MM.1S (cell line): ENCODE measurements around the gene FIGN.

Experiments used
- DNase-seq: peaks from one replicate; pipeline ENCODE4 v3.0.0-alpha.2; 2015
- H2AFZ ChIP-seq: fragments of 300-600 bp; sonication (generic); 2 replicates; pipeline ENCODE4 v1.6.0; 2016; ENCODE audit warnings: antibody characterized with exemption, low read length
- H3F3A ChIP-seq: fragments of 300-600 bp; sonication (generic); 2 replicates; pipeline ENCODE4 v1.6.1; 2016; ENCODE audit warnings: mild to moderate bottlenecking, antibody characterized with exemption, low read length, moderate library complexity, mixed read lengths; ENCODE audit not compliant: insufficient read depth
- H3K27ac ChIP-seq: fragments of 300-600 bp; sonication (generic); 2 replicates; pipeline ENCODE4 v1.5.1; 2016; ENCODE audit warnings: mild to moderate bottlenecking, low read length
- H3K27me3 ChIP-seq: fragments of 300-600 bp; sonication (generic); replicated peaks from 2 replicates; pipeline ENCODE4 v1.6.0; 2016; ENCODE audit warnings: low read length; ENCODE audit not compliant: insufficient read depth
- H3K36me3 ChIP-seq: fragments of 300-600 bp; sonication (generic); replicated peaks from 2 replicates; pipeline ENCODE4 v1.6.1; 2016; ENCODE audit warnings: mild to moderate bottlenecking, low read length, mixed read lengths; ENCODE audit not compliant: insufficient read depth
- H3K4me1 ChIP-seq: fragments of 300-600 bp; sonication (generic); 2 replicates; pipeline ENCODE4 v1.6.1; 2016; ENCODE audit warnings: low read length, mixed read lengths
- H3K4me2 ChIP-seq: fragments of 300-600 bp; sonication (generic); 2 replicates; pipeline ENCODE4 v1.6.0; 2016; ENCODE audit warnings: low read depth, low read length
- H3K4me3 ChIP-seq: fragments of 300-600 bp; sonication (generic); 2 replicates; pipeline ENCODE4 v1.5.1; 2016; ENCODE audit warnings: low read length, mixed read lengths
- H3K79me2 ChIP-seq: fragments of 300-600 bp; sonication (generic); 2 replicates; pipeline ENCODE4 v1.6.1; 2016; ENCODE audit warnings: mixed run types, low read length, mixed read lengths
- H3K9ac ChIP-seq: fragments of 300-600 bp; sonication (generic); 2 replicates; pipeline ENCODE4 v1.6.1; 2016; ENCODE audit warnings: low read length, mixed read lengths
- H3K9me2 ChIP-seq: fragments of 300-600 bp; sonication (generic); replicated peaks from 2 replicates; pipeline ENCODE4 v1.6.1; 2016; ENCODE audit warnings: mild to moderate bottlenecking, low read length, mixed read lengths; ENCODE audit not compliant: insufficient read depth
- H3K9me3 ChIP-seq: fragments of 300-600 bp; sonication (generic); replicated peaks from 2 replicates; pipeline ENCODE4 v1.6.1; 2016; ENCODE audit warnings: mild to moderate bottlenecking, low read length, mixed read lengths; ENCODE audit not compliant: insufficient read depth
- H4K20me1 ChIP-seq: fragments of 300-600 bp; sonication (generic); 2 replicates; pipeline ENCODE4 v1.6.1; 2016; ENCODE audit warnings: mild to moderate bottlenecking, low read length, moderate library complexity, mixed read lengths; ENCODE audit not compliant: insufficient read depth
- CTCF ChIP-seq: fragments of 300-600 bp; sonication (generic); IDR thresholded peaks from 2 replicates; pipeline ENCODE4 v1.5.1; 2016; ENCODE audit warnings: antibody characterized with exemption, low read length, mixed read lengths
- EZH2 ChIP-seq: fragments of 300-600 bp; sonication (generic); optimal IDR thresholded peaks from 2 replicates; pipeline ENCODE3; 2017; ENCODE audit warnings: low read depth, mild to moderate bottlenecking, antibody characterized with exemption, low read length, mixed read lengths
- EZH2phosphoT487 ChIP-seq: fragments of 300-600 bp; sonication (generic); IDR thresholded peaks from 2 replicates; pipeline ENCODE4 v1.6.1; 2018; ENCODE audit warnings: antibody characterized with exemption, low read length

FIGN gene

GRCh38 chr2:163741435-163741834, 5.6 kb upstream of the FIGN start:
- TF ChIP-seq CTCF (no peak), EZH2 (no peak), EZH2phosphoT487 (no peak)
- Histone ChIP-seq H3K36me3 (no peaks in the 10 kb centered on the region), H3K4me3 (no peak overlapping the region), H3K27ac (no peak overlapping the region), H3K9me2 (no peaks in the 10 kb centered on the region), H3K4me1 (no peaks in the 10 kb centered on the region), H3K79me2 (no peaks in the 10 kb centered on the region), H3K4me2 (no peak overlapping the region), H4K20me1 (no peaks in the 10 kb centered on the region), H3F3A (no peaks in the 10 kb centered on the region), H3K27me3 (no peaks in the 10 kb centered on the region), H3K9ac (no peak overlapping the region), H2AFZ (no peak overlapping the region), H3K9me3 (no peaks in the 10 kb centered on the region)
- no peak for DNase-seq

- Histone ChIP-seq H3K4me3 (no peak overlapping the region), H3K27ac (no peak overlapping the region), H3K79me2 (peaks cover 4% of the 10 kb centered on the region; the same call in 1 of the 2 replicates), H3K36me3 (no peaks in the 10 kb centered on the region), H3F3A (no peaks in the 10 kb centered on the region), H3K9me2 (no peaks in the 10 kb centered on the region), H3K9me3 (no peaks in the 10 kb centered on the region), H4K20me1 (no peaks in the 10 kb centered on the region), H3K4me2 (no peak overlapping the region), H3K9ac (no peak overlapping the region), H3K27me3 (no peaks in the 10 kb centered on the region), H2AFZ (no peak overlapping the region), H3K4me1 (peaks cover 12% of the 10 kb centered on the region; the same call in 1 of the 2 replicates)
- DNase-seq, result no peak
- TF ChIP-seq EZH2phosphoT487 (no peak), CTCF (no peak), EZH2 (no peak)
Measured at GRCh38 chr2:163737563-163737962, 1.8 kb upstream of the FIGN start.

- no peak overlapping the region for H2AFZ ChIP-seq
- H3K9ac ChIP-seq, result no peak overlapping the region
- H3K4me2 ChIP-seq, result no peak overlapping the region
Measured at GRCh38 chr2:163737190-163737439, 1.3 kb upstream of the FIGN start.

More at GRCh38 chr2:163737190-163737439, 1.3 kb upstream of the FIGN start:
- no peaks in the 10 kb centered on the region for H4K20me1 ChIP-seq
- no peaks in the 10 kb centered on the region for H3K27me3 ChIP-seq
- no peak overlapping the region for H3K4me3 ChIP-seq
- no peaks in the 10 kb centered on the region for H3K9me2 ChIP-seq
- no peaks in the 10 kb centered on the region for H3K36me3 ChIP-seq
- no peak overlapping the region for H3K27ac ChIP-seq
- H3K9me3 ChIP-seq, result no peaks in the 10 kb centered on the region
- H3K79me2 ChIP-seq, result peaks cover 4% of the 10 kb centered on the region; the same call in 1 of the 2 replicates
- no peaks in the 10 kb centered on the region for H3F3A ChIP-seq
- H3K4me1 ChIP-seq, result peaks cover 12% of the 10 kb centered on the region; the same call in 1 of the 2 replicates
- no peak for TF ChIP-seq EZH2
- no peak for TF ChIP-seq EZH2phosphoT487
- no peak for TF ChIP-seq CTCF
- no peak for DNase-seq
